ENCODE results near the gene MORC2.

MORC2 gene

GRCh38 chr22:30893434-30894370 lies 74.9 kb downstream of the MORC2 start (continued):
- TF ChIP-seq TSHZ2 (CRISPR knock-in tag; IDR thresholded peaks at IDR 0.05) (no peak), ESRRG (CRISPR knock-in tag; IDR thresholded peaks at IDR 0.05) (no peak), TOX (CRISPR knock-in tag; IDR thresholded peaks at IDR 0.05; ENCODE audit: borderline replicate concordance) (no peak), ZFP30 (CRISPR knock-in tag; IDR thresholded peaks at IDR 0.05) (no peak)

GRCh38 chr22:30892731-30893221 lies 75.8 kb downstream of the MORC2 start:
- no peak for TF ChIP-seq ZC3H10 (CRISPR knock-in tag; IDR thresholded peaks at IDR 0.05)
- TF ChIP-seq CSRNP3 (CRISPR knock-in tag; IDR thresholded peaks at IDR 0.05), result no peak
- TF ChIP-seq ARNTL (CRISPR knock-in tag; IDR thresholded peaks at IDR 0.05; ENCODE audit: borderline replicate concordance, low read depth), result no peak
- no peak for TF ChIP-seq POU6F1 (CRISPR knock-in tag; IDR thresholded peaks at IDR 0.05; ENCODE audit: borderline replicate concordance, low read depth)
- no peak for TF ChIP-seq CREB5 (CRISPR knock-in tag; IDR thresholded peaks at IDR 0.05; ENCODE audit: low read depth)
- TF ChIP-seq ZFP3 (CRISPR knock-in tag; IDR thresholded peaks at IDR 0.05), result no peak
- no peak for TF ChIP-seq OSR1 (CRISPR knock-in tag; IDR thresholded peaks at IDR 0.05)
- TF ChIP-seq ZNF8 (CRISPR knock-in tag; IDR thresholded peaks at IDR 0.05), result no peak
- no peak for TF ChIP-seq RARB (CRISPR knock-in tag; IDR thresholded peaks at IDR 0.05)
- no peak for TF ChIP-seq TSHZ2 (CRISPR knock-in tag; IDR thresholded peaks at IDR 0.05)
- TF ChIP-seq ZFP30 (CRISPR knock-in tag; IDR thresholded peaks at IDR 0.05), result no peak
- TF ChIP-seq PATZ1 (CRISPR knock-in tag; IDR thresholded peaks at IDR 0.05; ENCODE audit: borderline replicate concordance), result no peak
- TF ChIP-seq TOX (CRISPR knock-in tag; IDR thresholded peaks at IDR 0.05; ENCODE audit: borderline replicate concordance), result no peak
- TF ChIP-seq PPARA (CRISPR knock-in tag; IDR thresholded peaks at IDR 0.05; ENCODE audit: borderline replicate concordance), result no peak
- no peak for TF ChIP-seq GLIS3 (CRISPR knock-in tag; IDR thresholded peaks at IDR 0.05)
- no peak for TF ChIP-seq BACH2 (CRISPR knock-in tag; IDR thresholded peaks at IDR 0.05; ENCODE audit: borderline replicate concordance)
- no peak for TF ChIP-seq ZNF70 (CRISPR knock-in tag; IDR thresholded peaks at IDR 0.05)
- ATAC-seq, result no peak
